GM18867 (cell line): Measurements from ENCODE around the gene NAT8L.
"Not testable (repeated sequence)": the region's sequence is repeated elsewhere in the genome, so short reads cannot be mapped to it uniquely, and the experiment has no call there.

Experiments
- ATAC-seq: cut with Tn5 transposase; IDR thresholded peaks from one replicate; pipeline ENCODE4 v1.9.1; 2021; ENCODE audit warnings: mild to moderate bottlenecking, moderate library complexity; ENCODE audit not compliant: unreplicated experiment

NAT8L gene, protein sequence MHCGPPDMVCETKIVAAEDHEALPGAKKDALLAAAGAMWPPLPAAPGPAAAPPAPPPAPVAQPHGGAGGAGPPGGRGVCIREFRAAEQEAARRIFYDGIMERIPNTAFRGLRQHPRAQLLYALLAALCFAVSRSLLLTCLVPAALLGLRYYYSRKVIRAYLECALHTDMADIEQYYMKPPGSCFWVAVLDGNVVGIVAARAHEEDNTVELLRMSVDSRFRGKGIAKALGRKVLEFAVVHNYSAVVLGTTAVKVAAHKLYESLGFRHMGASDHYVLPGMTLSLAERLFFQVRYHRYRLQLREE

DNA sequence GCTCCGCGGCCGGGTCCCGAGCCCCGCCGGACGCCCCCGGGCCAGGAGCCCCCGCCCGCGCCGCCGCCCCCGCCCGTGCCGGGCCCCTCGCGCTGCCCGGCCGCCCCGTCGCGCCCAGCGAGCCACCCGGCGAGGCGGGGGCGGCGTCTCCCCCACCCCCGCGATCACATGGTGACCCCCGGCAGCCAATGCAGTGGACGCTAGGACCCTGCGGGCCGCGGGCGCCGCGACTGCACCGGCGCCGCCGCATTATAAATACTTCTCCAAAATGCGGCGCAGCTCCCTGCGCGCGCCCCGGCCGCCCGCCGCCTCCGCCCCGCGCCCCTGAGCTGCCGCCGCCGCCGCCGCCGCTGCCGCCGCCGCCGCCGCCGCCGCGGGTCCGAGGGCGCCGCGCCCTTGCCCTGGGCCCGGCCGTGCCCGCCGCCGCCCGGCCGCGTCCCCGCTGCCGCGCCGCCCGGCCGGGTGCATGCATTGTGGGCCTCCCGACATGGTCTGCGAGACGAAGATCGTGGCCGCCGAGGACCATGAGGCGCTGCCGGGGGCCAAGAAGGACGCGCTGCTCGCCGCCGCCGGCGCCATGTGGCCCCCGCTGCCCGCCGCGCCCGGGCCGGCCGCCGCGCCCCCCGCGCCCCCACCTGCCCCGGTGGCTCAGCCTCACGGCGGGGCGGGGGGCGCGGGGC is at the start of gene NAT8L:
TSS of gene NAT8L (plus strand) at position 282 of the 680 bp plus-strand sequence. CDS start at position 467, 185 bp downstream.
- ATAC-seq, result no peak

DNA sequence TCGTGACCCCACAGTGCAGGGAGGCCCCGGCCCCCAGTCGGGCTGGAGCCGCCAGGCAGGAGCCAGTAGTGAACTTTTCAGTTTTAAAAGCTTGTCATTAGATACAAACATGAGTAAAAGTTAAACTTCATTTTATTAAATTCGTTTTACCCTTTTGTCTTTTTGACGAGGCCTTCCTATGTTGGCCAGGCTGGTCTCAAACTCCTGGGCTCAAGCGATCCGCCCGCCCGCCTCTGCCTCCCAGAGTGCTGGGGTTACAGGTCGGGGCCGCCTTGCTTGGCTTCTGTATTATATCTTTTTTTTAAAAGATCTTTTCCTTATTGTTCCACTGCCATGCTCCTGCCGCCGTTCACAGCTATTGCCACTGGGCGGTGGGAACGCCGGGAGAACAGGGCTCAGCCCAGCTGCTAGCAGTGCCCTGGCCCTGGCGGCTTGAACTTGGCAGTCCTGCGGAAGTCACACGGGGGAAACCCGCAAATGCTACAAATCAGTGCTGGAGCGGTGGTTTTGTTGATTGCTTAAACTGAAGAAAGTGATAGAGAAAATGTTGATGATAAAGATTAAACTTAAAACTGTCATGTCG is 49.4 kb upstream of the NAT8L start:
- no peak for ATAC-seq

DNA sequence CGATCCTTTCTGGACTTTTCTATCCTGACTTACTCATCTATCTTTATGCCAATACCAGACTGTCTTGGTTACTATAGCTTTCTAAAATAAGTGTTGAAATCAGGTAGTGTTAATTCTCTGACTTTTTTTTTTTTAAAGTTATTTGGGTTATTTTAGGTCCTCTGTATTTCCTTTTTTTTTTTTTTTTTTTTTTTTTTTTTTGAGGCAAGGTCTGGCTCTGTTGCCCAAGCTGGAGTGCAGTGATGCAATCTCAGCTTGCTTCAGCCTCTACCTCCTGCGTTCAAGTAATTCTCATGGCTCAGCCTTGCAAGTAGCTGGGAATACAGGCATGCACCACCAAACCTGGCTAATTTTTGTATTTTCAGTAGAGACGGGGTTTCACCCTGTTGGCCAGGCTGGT is 47.5 kb upstream of the NAT8L start:
- no peak for ATAC-seq

DNA sequence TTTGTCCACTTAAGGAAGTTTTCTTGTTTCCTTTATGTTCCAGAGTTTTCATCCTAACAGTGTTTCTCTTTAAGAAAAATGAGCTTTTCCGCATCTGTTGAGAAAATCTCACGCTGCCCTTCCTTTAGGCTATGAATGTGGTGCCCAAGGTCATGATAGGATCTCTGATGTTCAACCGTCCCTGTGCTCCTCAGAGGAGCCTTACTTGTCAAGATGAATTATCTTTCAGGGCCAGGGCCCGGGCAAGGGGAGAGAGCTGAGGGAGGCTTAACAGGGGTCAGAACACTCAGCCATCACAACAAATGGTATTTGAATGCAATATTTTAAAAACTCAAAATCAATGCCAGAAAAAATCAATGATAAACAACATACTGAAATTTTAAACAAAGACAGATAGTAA is 44.1 kb upstream of the NAT8L start:
- ATAC-seq, result no peak

DNA sequence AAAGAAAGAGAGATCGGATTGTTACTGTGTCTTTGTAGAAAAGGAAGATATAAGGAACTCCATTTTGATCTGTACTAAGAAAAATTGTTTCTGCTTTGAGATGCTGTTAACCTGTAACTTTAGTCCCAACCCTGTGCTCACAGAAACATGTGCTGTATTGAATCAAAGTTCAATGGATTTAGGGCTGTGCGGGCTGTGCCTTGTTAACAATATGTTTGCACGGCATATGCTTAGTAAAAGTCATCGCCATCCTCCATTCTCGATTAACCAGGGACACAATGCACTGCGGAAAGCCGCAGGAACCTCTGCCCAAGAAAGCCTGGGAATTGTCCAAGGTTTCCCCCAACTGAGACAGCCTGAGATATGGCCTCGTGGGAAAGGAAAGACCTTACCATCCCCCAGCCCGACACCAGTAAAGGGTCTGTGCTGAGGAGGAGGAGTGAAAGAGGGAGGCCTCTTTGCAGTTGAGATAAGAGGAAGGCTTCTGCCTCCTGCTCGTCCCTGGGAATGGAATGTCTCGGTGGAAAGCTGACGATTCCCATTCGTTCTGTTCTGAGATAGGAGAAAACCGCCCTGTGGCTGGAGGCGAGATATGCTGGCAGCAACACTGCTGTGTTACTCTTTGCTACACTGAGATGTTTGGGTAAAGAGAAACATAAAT is 37.6 kb upstream of the NAT8L start:
- ATAC-seq, result not testable (repeated sequence)

DNA sequence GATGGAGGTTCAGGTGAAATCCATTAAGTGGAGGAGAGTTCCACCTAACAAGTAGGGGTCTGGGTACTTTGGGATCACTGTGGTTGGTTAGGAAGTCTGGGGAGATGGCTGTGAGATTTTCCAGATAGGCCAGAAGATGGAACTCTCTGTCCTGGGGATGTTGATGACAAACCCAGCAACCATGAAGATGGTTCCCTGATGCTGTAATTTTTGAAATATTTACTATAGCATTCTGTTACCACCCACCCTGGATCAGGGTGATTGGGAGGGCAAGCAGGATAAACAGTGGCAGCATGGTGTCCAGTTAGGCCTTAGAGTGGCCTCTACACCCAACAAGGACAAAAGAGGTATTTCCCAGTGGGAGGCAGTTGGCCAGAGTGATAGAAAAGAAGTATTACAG is 34.4 kb upstream of the NAT8L start:
- ATAC-seq, result no peak

DNA sequence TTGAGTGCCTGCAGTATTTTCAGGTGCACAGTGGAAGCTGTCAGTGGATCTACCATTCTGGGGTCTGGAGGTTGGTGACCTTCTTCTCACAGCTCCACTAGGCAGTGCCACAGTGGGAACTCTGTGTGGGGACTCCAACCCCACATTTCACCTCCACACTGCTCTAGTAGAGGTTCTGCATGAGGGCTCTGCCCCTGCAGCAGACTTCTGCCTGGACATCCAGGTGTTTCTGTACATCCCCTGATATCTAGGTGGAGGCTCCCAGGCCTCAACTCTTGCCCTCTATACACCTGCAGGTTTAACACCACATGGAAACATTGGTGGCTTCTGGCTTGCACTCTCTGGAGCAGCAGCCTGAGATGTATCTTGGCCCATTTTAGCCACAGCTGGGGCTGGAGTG is 33.3 kb upstream of the NAT8L start:
- no peak for ATAC-seq

DNA sequence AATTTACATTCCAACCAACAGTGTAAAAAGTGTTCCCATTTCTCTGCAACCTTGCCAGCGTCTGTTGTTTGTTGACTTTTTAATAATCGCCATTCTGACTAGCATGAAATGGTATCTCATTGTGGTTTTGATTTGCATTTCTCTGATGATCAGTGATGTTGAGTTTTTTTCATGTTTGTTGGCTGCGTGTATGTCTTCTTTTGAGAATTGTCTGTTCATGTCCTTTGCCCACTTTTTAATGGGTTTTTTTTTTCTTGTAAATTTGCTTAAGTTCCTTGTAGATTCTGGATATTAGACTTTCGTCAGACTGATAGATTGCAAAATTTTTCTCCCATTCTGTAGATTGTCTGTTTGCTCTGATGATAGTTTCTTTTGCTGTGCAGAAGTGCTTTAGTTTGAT is 32.0 kb upstream of the NAT8L start:
- ATAC-seq, result not testable (repeated sequence)

DNA sequence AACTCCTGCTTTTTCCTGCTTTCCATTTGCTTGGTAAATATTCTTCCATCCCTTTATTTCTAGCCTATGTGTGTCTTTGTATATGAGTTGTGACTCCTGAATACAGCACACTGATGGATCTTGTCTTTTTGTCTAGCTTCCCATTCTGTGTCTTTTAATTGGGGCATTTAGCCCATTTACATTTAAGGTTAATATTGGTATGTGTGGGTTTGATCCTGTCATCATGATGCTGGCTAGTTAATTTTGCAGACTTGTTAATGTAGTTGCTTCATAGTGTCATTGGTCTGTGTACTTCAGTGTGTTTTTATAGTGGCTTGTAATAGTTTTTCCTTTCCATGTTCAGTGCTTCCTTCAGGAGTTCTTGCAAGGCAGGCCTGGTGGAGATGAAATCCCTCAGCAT is 28.0 kb upstream of the NAT8L start:
- ATAC-seq, result not testable (repeated sequence)

DNA sequence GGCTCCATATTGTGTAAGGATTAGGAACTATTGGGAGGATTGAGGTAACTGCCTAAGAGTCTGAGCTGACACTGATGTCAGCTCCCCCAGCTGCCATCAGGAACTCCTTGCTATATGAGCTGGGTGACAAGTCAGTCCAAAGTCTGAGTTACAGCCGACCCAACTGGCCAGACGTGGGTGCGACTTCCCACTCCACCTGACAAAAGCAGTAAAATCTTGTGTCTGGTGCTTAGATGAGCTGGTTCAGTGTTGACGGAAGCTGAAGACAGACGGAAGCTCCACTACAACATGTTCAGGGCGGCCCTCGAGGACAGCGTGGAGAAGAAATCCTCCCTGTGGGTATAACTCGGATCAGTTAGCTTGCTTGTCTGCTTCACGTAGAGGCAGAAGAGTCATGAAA is 22.8 kb upstream of the NAT8L start:
- no peak for ATAC-seq

DNA sequence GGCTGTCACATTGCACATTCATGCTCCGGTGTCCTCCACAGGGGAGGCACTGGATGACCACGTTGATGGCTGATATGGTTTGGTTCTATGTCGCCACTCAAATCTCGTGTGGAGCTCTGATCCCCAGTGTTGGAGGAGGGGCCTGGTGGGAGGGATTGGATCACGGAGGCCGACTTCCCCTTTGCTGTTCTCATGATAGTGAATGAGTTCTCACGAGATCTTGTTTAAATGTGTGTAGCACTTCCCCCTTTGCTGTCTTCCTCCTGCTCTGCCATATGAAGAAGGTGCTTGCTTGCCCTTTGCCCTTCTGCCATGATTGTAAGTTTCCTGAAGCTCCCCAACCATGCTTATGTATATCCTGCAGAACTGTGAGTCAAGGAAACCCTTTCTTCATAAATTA is 22.3 kb upstream of the NAT8L start:
- ATAC-seq, result no peak

DNA sequence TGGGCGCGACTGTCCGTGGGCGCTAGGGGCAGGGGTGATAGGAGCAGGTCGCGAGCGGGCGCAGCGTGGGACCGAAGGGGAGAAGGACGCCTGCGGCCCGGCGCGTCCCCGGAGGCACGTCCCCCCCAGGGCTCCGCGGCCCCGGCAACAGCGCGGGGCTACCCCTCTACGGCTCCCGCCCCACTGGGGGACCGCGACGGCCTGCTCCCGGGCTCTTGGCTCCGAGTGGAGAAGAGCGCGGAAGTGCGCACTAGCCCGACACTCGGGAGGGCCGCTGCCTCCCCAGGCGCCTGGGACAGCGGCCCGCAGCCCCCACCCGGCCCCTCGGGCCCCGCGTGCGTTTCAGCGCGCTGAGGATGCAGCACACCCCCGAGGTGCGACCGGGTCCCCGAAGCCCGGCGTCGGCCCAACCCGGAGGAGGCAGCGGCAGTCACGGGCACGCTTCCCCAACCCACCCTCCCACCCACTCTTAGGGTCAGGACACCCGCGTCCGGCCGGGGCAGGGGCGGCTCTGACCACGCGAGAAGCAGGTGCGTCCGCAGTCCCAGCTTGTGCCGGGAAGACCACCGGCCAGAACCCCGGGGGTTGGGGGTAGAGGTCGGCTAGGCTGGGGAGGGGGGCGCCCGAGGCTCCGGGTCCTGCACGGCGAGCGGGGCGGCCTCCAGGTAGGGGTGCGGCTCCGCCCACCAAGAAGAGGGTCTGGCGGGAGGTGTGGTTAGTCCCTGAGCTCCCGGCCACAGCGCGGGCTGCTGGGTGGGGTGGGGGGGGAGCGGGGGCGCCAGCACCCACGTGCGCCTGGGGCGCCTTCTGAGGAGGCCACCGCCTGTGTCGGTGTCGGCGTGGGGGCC is 18.5 kb upstream of the NAT8L start:
- no peak for ATAC-seq

DNA sequence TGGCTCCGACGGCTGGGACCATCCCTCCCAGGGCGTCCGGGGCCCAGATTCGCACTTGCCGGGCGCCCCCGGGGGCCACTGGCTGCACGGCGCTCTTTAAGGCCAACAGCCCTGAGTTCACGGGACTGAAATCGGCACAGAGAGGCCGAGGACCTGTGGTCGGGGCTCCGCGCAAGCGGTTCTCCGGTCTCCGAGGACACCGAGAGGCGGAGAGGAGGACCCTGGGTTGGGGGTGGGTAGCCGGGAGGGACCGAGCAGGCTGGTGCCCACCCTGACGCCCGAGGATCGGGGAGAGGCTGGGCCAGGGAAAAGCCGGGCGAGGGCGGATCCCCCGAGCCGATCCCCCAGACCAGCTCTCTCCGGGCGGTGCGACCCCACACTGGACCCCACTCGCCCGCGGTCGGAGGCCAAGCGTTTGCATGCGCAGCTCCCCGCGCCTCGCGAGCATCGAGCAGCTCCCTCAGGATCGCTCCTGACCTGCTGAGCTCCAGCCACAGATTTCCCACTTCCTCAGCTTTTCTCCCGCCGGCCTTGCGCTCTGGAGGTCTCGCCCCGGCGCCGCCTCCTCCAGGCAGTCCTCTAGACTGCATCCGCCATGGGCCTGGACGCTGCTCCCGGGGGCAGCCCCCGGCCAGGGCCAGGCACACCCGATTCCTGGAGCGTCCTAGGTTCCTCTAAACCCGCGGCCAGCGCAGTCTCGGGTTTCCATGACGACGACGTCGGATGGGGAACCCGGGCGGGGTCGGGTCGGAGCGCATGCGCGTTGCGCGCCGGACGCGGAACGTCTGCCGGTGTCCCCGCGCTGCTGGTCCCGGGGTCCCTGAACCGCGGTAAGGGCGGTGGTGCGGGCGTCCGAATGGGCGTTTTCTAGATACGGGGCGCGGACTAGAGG is 17.6 kb upstream of the NAT8L start:
- peak; percentile 73 for ATAC-seq

DNA sequence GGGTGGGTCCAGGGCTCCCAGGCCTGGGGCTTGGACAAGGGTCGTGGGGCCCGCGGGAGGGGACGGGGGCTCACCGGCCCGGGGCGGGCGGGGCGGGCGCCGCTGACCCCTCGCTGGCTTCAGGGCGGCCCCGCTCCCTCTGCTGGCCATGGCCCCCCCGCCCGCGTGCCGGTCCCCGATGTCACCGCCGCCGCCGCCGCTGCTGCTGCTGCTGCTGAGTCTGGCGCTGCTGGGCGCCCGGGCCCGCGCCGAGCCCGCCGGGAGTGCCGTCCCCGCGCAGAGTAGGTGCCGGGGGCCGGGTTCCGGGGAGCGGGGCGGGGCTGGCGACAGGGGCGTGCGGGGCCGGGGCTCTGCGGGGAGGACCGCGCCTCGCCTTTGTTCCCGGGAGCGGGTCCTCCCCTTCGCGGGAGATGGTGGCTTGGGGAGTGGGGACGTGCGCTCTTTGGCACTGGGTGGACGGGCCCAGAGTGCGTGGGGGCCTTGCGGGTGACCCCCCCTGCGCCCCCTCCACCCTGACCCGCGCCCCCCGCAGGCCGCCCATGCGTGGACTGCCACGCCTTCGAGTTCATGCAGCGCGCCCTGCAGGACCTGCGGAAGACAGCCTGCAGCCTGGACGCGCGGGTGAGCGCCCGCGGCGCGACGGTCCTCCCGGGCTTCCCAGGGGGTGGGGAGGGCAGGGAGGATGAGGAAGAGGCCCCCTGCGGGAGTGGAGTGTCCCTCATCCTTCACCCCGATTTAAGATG is 16.8 kb upstream of the NAT8L start:
- peak; percentile 38 for ATAC-seq

DNA sequence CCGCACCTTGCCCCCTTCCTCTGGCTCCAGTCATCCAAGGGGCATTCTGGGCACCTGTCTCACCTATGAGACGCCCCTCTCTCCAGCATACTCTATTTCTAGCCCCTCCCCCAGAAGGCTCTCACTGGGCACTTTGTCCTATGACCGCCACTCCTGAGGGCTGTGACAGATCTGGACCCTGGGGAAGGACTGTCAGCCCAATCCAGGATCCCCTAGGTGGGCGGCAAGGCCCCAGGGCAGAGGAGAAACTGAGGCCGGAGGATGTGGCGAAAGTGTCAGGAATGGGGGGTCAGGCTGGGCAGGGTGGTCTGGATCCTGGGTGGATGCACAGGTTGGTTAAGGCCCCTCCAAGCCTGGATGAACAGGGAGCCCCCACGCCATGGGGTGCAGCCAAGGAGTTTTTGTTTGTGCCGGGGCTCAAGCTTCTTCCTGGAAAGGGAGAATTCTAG is 16.2 kb upstream of the NAT8L start:
- no peak for ATAC-seq

DNA sequence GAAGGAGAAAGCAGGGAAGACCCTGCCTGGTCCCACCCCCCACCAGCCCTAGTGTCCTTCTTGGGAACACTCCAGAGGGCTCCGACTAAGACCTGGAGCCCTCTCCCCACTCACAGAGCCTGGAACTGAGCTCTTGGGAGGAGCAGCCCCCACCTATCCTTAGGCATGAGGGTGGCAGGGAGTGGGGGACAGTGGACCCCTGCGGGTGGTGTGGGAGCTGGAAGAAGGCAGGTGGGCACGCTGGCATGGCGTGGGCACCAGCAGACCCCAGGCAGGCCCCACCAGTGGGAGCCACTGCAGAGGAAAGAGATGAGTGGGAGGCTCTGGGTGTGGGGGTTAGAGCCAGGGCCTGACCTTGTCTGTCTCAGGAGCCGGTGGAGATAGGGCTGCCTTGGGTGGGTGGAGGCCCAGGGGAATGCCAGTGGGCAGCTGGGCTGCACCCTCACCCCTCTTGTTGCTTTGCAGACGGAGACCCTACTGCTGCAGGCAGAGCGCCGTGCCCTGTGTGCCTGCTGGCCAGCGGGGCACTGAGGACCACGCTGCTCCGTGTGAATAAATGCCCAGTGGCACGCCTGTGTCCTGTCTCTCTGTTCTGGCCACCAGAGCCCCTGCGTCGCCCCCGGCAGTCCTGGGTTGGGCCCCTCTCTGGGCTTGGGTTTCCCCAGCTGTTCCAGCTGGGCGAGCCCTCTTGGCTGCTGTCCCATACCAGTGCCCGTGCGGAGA is 15.6 kb upstream of the NAT8L start:
- ATAC-seq, result no peak

DNA sequence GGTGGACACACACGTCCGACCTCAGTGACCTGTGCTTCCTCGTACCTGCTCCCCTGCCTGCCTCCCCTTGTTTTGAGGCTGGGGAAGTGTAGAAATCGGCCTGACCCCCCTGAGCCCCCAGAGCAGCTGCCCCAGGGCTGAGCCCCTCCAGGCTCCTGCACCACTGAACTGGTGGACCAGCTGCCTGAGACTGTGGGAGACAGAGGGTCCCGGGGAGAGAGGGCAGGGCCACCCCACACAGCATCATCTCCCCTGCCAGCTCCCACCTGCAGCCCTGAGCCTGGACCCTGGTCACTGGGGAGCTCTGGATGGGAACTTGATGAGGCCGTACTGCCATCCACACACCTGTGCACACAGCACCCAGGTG is 15.0 kb upstream of the NAT8L start:
- no peak for ATAC-seq
